HepG2 (cell line): ENCODE data around the gene ACTN3. TPM values are rescaled to one million over a fixed set of nuclear protein-coding genes. Genes with fewer than 3 reads are reported as not detected.

Experiments
- ATAC-seq: fragments of 200-7000 bp; cut with Tn5 transposase; 3 replicates; pipeline ENCODE4 v1.9.1; 2020; ENCODE audit warnings: mild to moderate bottlenecking, moderate library complexity
- BruUV-seq: library from RNA; stranded (reverse); fragments of 400-500 nt; replicated peaks from 2 replicates; lab custom pipeline; 2021; lab: Mats Ljungman, UMichigan
- CTCF ChIA-PET: fragments of 300-600 bp; formaldehyde crosslinking; extraction: SDS; loops from one replicate; lab custom pipeline; 2021; ENCODE audit warnings: low total read pairs, inconsistent platforms, low intra/inter-chr PET ratio; lab: Yijun Ruan, JAX
- POLR2A ChIA-PET: fragments of 350-600 bp; sonication (Branson Sonifier 250); formaldehyde crosslinking; loops from one replicate; lab custom pipeline; 2020; ENCODE audit warnings: antibody characterized with exemption, inconsistent platforms; lab: Yijun Ruan, JAX
- DNase-seq: peaks from one replicate; pipeline ENCODE4 v3.0.0-alpha.2; 2015; ENCODE audit warnings: low spot score
- FAIRE-seq: peaks from 3 replicates; lab custom pipeline; 2011; peaks lifted over from hg19 to GRCh38; lab: Jason Lieb, UNC
- H2AFZ ChIP-seq: one replicate; pipeline ENCODE4 v1.6.1; 2011; ENCODE audit warnings: low read length, inconsistent platforms
- H3K27ac ChIP-seq: fragments of 300-600 bp; 3 replicates; pipeline ENCODE4 v1.8.0; 2011; ENCODE audit warnings: mixed run types, mild to moderate bottlenecking, mixed read lengths, low read length, inconsistent platforms; ENCODE audit not compliant: insufficient read depth; ENCODE audit errors: extremely low read length
- H3K27me3 ChIP-seq, 2 experiments: fragments of 200-600 bp in 1 of 2; 2 replicates in 1 of 2; 3 replicates in 1 of 2; pipeline versions ENCODE4 v1.6.0 to v1.8.0; 2011; ENCODE audit warnings: low read length in 2 of 2, mild to moderate bottlenecking in 2 of 2, moderate library complexity in 2 of 2, inconsistent platforms in 1 of 2; ENCODE audit not compliant: insufficient read depth in 2 of 2, control insufficient read depth in 1 of 2
- H3K36me3 ChIP-seq, 2 experiments: fragments of 200-600 bp in 1 of 2; replicated peaks in 1 of 2; 2 replicates in 1 of 2; 3 replicates in 1 of 2; pipeline versions ENCODE4 v1.5.1 to v1.8.0; 2011; ENCODE audit warnings: low read length in 2 of 2, inconsistent platforms in 1 of 2; ENCODE audit not compliant: insufficient read depth in 2 of 2, control insufficient read depth in 1 of 2
- H3K4me1 ChIP-seq: 2 replicates; pipeline ENCODE4 v1.5.1; 2012; ENCODE audit warnings: low read length, inconsistent platforms; ENCODE audit not compliant: insufficient read depth
- H3K4me2 ChIP-seq: 2 replicates; pipeline ENCODE4 v1.6.0; 2011; ENCODE audit warnings: low read depth, low read length, inconsistent platforms
- H3K4me3 ChIP-seq, 3 experiments: fragments of 200-600 bp in 1 of 3; sonication (generic), shearing (Covaris generic) in 1 of 3; replicated peaks in 1 of 3; 2 replicates each; pipeline ENCODE4 v1.5.1; 2011 to 2016; ENCODE audit warnings: low read length in 3 of 3, inconsistent platforms in 2 of 3, low read depth in 2 of 3, mild to moderate bottlenecking in 2 of 3, control low read depth in 1 of 3, mixed read lengths in 1 of 3; ENCODE audit not compliant: insufficient read depth in 1 of 3
- H3K79me2 ChIP-seq: one replicate; pipeline ENCODE4 v1.6.1; 2011; ENCODE audit warnings: low read length, inconsistent platforms; ENCODE audit not compliant: insufficient read depth
- H3K9ac ChIP-seq: 2 replicates; pipeline ENCODE4 v1.6.0; 2011; ENCODE audit warnings: mild to moderate bottlenecking, low read depth, low read length, inconsistent platforms; ENCODE audit not compliant: insufficient read depth
- H3K9me3 ChIP-seq: 2 replicates; pipeline ENCODE4 v1.5.1; 2012; ENCODE audit warnings: mild to moderate bottlenecking, low read length
- H4K20me1 ChIP-seq: 2 replicates; pipeline ENCODE4 v1.6.0; 2011; ENCODE audit warnings: inconsistent platforms, mild to moderate bottlenecking, low read length, moderate library complexity; ENCODE audit not compliant: insufficient read depth
- DNMT1 ChIP-seq: sonication (generic); formaldehyde crosslinking; IDR thresholded peaks from 2 replicates; pipeline ENCODE4 v1.5.1; 2020; ENCODE audit warnings: mild to moderate bottlenecking, missing genetic modification reagents
- ETV6 ChIP-seq: sonication (generic); formaldehyde crosslinking; conservative IDR thresholded peaks from 2 replicates; pipeline ENCODE4 v1.4.0; 2020; ENCODE audit warnings: missing genetic modification reagents
- GLI4 ChIP-seq: sonication (generic); formaldehyde crosslinking; IDR thresholded peaks from 2 replicates; pipeline ENCODE4 v1.5.1; 2020; ENCODE audit warnings: missing genetic modification reagents, mild to moderate bottlenecking, moderate library complexity, borderline replicate concordance
- HNF4G ChIP-seq, 2 experiments: sonication (generic) in 1 of 2; formaldehyde crosslinking in 1 of 2; IDR thresholded peaks; 2 replicates each; pipeline versions ENCODE4 v1.4.0 to v1.6.1; 2011 to 2020; ENCODE audit warnings: borderline replicate concordance in 2 of 2, low read depth in 2 of 2, mild to moderate bottlenecking in 2 of 2, low read length in 1 of 2, missing genetic modification reagents in 1 of 2, moderate library complexity in 1 of 2
- HOXA3 ChIP-seq: sonication (generic); formaldehyde crosslinking; IDR thresholded peaks from 2 replicates; pipeline ENCODE4 v1.5.0; 2020; ENCODE audit warnings: missing genetic modification reagents
- MAFG ChIP-seq: sonication (generic); formaldehyde crosslinking; IDR thresholded peaks from 2 replicates; pipeline ENCODE4 v1.5.1; 2020; ENCODE audit warnings: mild to moderate bottlenecking, missing genetic modification reagents
- MZF1 ChIP-seq: sonication (generic); formaldehyde crosslinking; IDR thresholded peaks from 2 replicates; pipeline ENCODE4 v1.8.1; 2023; ENCODE audit warnings: mild to moderate bottlenecking, missing genetic modification reagents, borderline replicate concordance
- NCOR1 ChIP-seq: fragments of 200-600 bp; sonication (generic); IDR thresholded peaks from 2 replicates; pipeline ENCODE4 v1.7.0; 2017; ENCODE audit warnings: antibody characterized with exemption, low read length, borderline replicate concordance
- NFIC ChIP-seq: IDR thresholded peaks from 2 replicates; pipeline ENCODE4 v1.6.1; 2012; ENCODE audit warnings: mild to moderate bottlenecking, low read length, inconsistent platforms
- SP1 ChIP-seq, 2 experiments: fragments of 450-650 bp in 1 of 2; sonication (generic) in 1 of 2; formaldehyde crosslinking in 1 of 2; IDR thresholded peaks; 2 replicates each; pipeline versions ENCODE4 v1.4.0 to v1.6.1; 2016 to 2020; ENCODE audit warnings: missing genetic modification reagents in 1 of 2
- SP5 ChIP-seq: IDR thresholded peaks from 2 replicates; pipeline ENCODE4 v1.6.1; 2016; ENCODE audit warnings: low read depth, borderline replicate concordance
- SPEN ChIP-seq: sonication (generic); formaldehyde crosslinking; IDR thresholded peaks from 2 replicates; pipeline ENCODE4 v1.5.1; 2020; ENCODE audit warnings: low read depth, mild to moderate bottlenecking, missing genetic modification reagents
- YEATS4 ChIP-seq: sonication (generic); formaldehyde crosslinking; IDR thresholded peaks from 2 replicates; pipeline ENCODE4 v1.4.0; 2020; ENCODE audit warnings: missing genetic modification reagents, borderline replicate concordance
- ZEB1 ChIP-seq: IDR thresholded peaks from 2 replicates; pipeline ENCODE4 v1.6.1; 2012; ENCODE audit warnings: mild to moderate bottlenecking, low read depth, inconsistent platforms; ENCODE audit not compliant: insufficient replicate concordance
- ZFP62 ChIP-seq: sonication (generic); formaldehyde crosslinking; IDR thresholded peaks from 2 replicates; pipeline ENCODE4 v1.4.0; 2020; ENCODE audit warnings: missing genetic modification reagents
- ZNF281 ChIP-seq: sonication (generic); formaldehyde crosslinking; IDR thresholded peaks from 2 replicates; pipeline ENCODE4 v1.4.0; 2020; ENCODE audit warnings: missing genetic modification reagents, borderline replicate concordance
- ZNF468 ChIP-seq: sonication (generic); formaldehyde crosslinking; IDR thresholded peaks from 2 replicates; pipeline ENCODE4 v1.8.0; 2022; ENCODE audit warnings: mild to moderate bottlenecking, moderate library complexity, missing genetic modification reagents
- ZNF644 ChIP-seq: IDR thresholded peaks from 2 replicates; pipeline ENCODE4 v1.6.1; 2016; ENCODE audit warnings: low read depth
- ZNF670 ChIP-seq: sonication (generic); formaldehyde crosslinking; IDR thresholded peaks from 2 replicates; pipeline ENCODE4 v1.8.0; 2022; ENCODE audit warnings: mild to moderate bottlenecking, missing genetic modification reagents, borderline replicate concordance
- WGBS: methylation state at CpG from one replicate; pipeline ENCODE4 v1.1.6; 2017; ENCODE audit warnings: low lambda C conversion rate; 5-methylcytosine and 5-hydroxymethylcytosine counted together
- in situ Hi-C: cut with HindIII; loops from 2 replicates; pipeline ENCODE4 v1.10.0; 2017; ENCODE audit warnings: low pct_unique_long_range_greater_than_20kb; ENCODE audit not compliant: extremely low pct_ligation_motif_present
- intact Hi-C: fragments of 100-400 bp; cut with micrococcal nuclease; formaldehyde crosslinking; loops from one replicate; pipeline ENCODE4 v1.10.0; 2022; ENCODE audit not compliant: unreplicated experiment
- polyA plus RNA-seq, 8 experiments: library from polyadenylated mRNA; depleted of rRNA in 3 of 8; stranded (reverse) in 7 of 8; unstranded in 1 of 8; fragments of >200 nt; fragmentation: Illumina TruSeq in 4 of 8; extraction: Trizol in 4 of 8; gene quantifications; 2 replicates each; pipeline versions ENCODE4 v1.2.1 to v1.2.3, GENCODE V29; 2011 to 2016; ENCODE audit warnings: low read depth in 4 of 8, missing spikeins in 1 of 8, mixed read lengths in 1 of 8; ENCODE audit not compliant: insufficient read depth in 1 of 8
- total RNA-seq, 5 experiments: library from RNA; depleted of rRNA; stranded (reverse); fragments of >200 nt; fragmentation: Illumina TruSeq; extraction: Trizol; gene quantifications; 2 replicates each; pipeline ENCODE4 v1.2.3, GENCODE V29; 2016; ENCODE audit warnings: low read depth in 1 of 5
- TF ChIP-seq, protein P1 (sequence below): IDR thresholded peaks from 2 replicates; pipeline ENCODE4 v1.6.1; 2016; ENCODE audit warnings: control low read depth
- TF ChIP-seq, protein P2 (sequence below): sonication (generic); IDR thresholded peaks from 2 replicates; pipeline ENCODE4 v1.6.1; 2016; ENCODE audit warnings: low read depth, borderline replicate concordance

Gene ACTN3
- total and polyA plus RNA-seq, 2 of the 13 experiments (the other 11 are each of a cell fraction or from before 2014, with no cell fraction given), result 0.04 to 0.09 TPM

- 24% methylated on average over 6 of the region's 7 CpGs for WGBS
- H3K27me3 ChIP-seq, result no peaks in the 10 kb centered on the region; a peak in 1 of 5 replicates
- FAIRE-seq, result peak; percentile 63
- ChIA-PET CTCF (no interaction called here), POLR2A (interaction anchor here (1.0 to 3.7 kb wide), 6 partner anchors 25 to 169 kb away, joined by 4 to 34 read pairs (median 8); partner anchors contain the start of genes ACTN3, DPP3, MRPL11 and RBM4)
- H3K9ac ChIP-seq, result 0 out of 2 replicates have a peak overlapping the region, but pooled peaks have one; percentile 13
- H3K4me2 ChIP-seq, result peak overlapping the region; percentile 44
- peak; percentile 72 for DNase-seq
- peak; percentile 74 for ATAC-seq
- no peak overlapping the region for H2AFZ ChIP-seq
- H3K79me2 ChIP-seq, result peaks cover 10% of the 10 kb centered on the region
- H3K4me1 ChIP-seq, result peaks cover 29% of the 10 kb centered on the region
- intact Hi-C loops, result no loop called here
- in situ Hi-C loops, result no loop called here
- peaks cover 3 to 15% of the 10 kb centered on the region in 2 experiments; a peak in 2 of 5 replicates for H3K36me3 ChIP-seq
- peak overlapping the region; percentile 76 for H3K27ac ChIP-seq
- BruUV-seq, result no TSS peak
- H3K9me3 ChIP-seq, result no peaks in the 10 kb centered on the region
- H3K4me3 ChIP-seq, result no peak overlapping the region
- H4K20me1 ChIP-seq, result no peaks in the 10 kb centered on the region
- TF ChIP-seq GLI4 (CRISPR knock-in tag), result no peak
- TF ChIP-seq HNF4G (IDR thresholded peaks at IDR 0.05; ENCODE audit: borderline replicate concordance, low read depth, low read length), result peak; percentile 70
- TF ChIP-seq HNF4G (CRISPR knock-in tag; IDR thresholded peaks at IDR 0.05; ENCODE audit: borderline replicate concordance, low read depth), result no peak
- no peak for TF ChIP-seq ZNF644 (CRISPR knock-in tag)
- TF ChIP-seq DNMT1 (CRISPR knock-in tag), result 0 out of 2 replicates have a peak, but pooled peaks have one; percentile 39
- no peak for TF ChIP-seq ZFP62
- no peak for TF ChIP-seq ZEB1
- peak; percentile 83 for TF ChIP-seq SP5 (CRISPR knock-in tag)
- TF ChIP-seq ZNF281, result peak; percentile 87
- TF ChIP-seq, protein P1, sequence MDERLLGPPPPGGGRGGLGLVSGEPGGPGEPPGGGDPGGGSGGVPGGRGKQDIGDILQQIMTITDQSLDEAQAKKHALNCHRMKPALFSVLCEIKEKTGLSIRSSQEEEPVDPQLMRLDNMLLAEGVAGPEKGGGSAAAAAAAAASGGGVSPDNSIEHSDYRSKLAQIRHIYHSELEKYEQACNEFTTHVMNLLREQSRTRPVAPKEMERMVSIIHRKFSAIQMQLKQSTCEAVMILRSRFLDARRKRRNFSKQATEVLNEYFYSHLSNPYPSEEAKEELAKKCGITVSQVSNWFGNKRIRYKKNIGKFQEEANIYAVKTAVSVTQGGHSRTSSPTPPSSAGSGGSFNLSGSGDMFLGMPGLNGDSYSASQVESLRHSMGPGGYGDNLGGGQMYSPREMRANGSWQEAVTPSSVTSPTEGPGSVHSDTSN (CRISPR knock-in tag), result no peak
- no peak for TF ChIP-seq MZF1 (CRISPR knock-in tag)
- no peak for TF ChIP-seq SP1 (IDR thresholded peaks at IDR 0.05)
- no peak for TF ChIP-seq SP1 (CRISPR knock-in tag; IDR thresholded peaks at IDR 0.05)
- peak; percentile 59; the same call in 1 of the 2 replicates for TF ChIP-seq HOXA3 (CRISPR knock-in tag)
- TF ChIP-seq NFIC, result no peak
- TF ChIP-seq ZNF670 (CRISPR knock-in tag), result no peak
- no peak for TF ChIP-seq ETV6 (CRISPR knock-in tag)
- TF ChIP-seq, protein P2, sequence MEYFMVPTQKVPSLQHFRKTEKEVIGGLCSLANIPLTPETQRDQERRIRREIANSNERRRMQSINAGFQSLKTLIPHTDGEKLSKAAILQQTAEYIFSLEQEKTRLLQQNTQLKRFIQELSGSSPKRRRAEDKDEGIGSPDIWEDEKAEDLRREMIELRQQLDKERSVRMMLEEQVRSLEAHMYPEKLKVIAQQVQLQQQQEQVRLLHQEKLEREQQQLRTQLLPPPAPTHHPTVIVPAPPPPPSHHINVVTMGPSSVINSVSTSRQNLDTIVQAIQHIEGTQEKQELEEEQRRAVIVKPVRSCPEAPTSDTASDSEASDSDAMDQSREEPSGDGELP, result peak; percentile 82; the same call in 1 of the 2 replicates
- peak; percentile 67; the same call in 1 of the 2 replicates for TF ChIP-seq MAFG (CRISPR knock-in tag)
- TF ChIP-seq NCOR1, result no peak
- TF ChIP-seq SPEN (CRISPR knock-in tag), result peak; percentile 31; the same call in 1 of the 2 replicates
- TF ChIP-seq YEATS4, result 0 out of 2 replicates have a peak, but pooled peaks have one; percentile 30
- TF ChIP-seq ZNF468 (CRISPR knock-in tag), result no peak
Observed at GRCh38 chr11:66509131-66509561, 37.6 kb upstream of the ACTN3 start.
